Fibroblast of lung (primary cell): ENCODE results near the gene PFKFB3. TPM values are rescaled to one million over a fixed set of nuclear protein-coding genes. Genes with fewer than 3 reads are reported as not detected.

Source experiments
- DNase-seq, 2 donors: peaks; one replicate each; pipeline versions ENCODE4 v3.0.0 to v3.0.0-alpha.2; 2010; ENCODE audit warnings: low read depth in 2 of 2
- H2AFZ ChIP-seq: 2 replicates; pipeline ENCODE4 v1.5.1; 2012; ENCODE audit warnings: low read length, control low read depth, inconsistent platforms
- H3K27ac ChIP-seq: 2 replicates; pipeline ENCODE4 v1.5.1; 2011; ENCODE audit warnings: low read length, control low read depth; ENCODE audit not compliant: insufficient read depth
- H3K27me3 ChIP-seq: 2 replicates; pipeline ENCODE4 v1.5.1; 2011; ENCODE audit warnings: mild to moderate bottlenecking, low read length; ENCODE audit not compliant: control insufficient read depth, insufficient read depth
- H3K36me3 ChIP-seq: 2 replicates; pipeline ENCODE4 v1.5.1; 2011; ENCODE audit warnings: low read length; ENCODE audit not compliant: control insufficient read depth, insufficient read depth
- H3K4me1 ChIP-seq: 2 replicates; pipeline ENCODE4 v1.5.1; 2011; ENCODE audit warnings: low read length; ENCODE audit not compliant: control insufficient read depth, insufficient read depth; ENCODE audit errors: extremely low read depth
- H3K4me2 ChIP-seq: 2 replicates; pipeline ENCODE4 v1.5.1; 2011; ENCODE audit warnings: low read length, control low read depth; ENCODE audit not compliant: insufficient read depth; ENCODE audit errors: extremely low read depth
- H3K4me3 ChIP-seq, 4 experiments: fragments of 200-600 bp in 1 of 4; sonication (generic) in 1 of 4; replicated peaks in 1 of 4; 2 replicates each; pipeline ENCODE4 v1.5.1; 2011 to 2016; ENCODE audit warnings: low read length in 4 of 4, low read depth in 3 of 4, mild to moderate bottlenecking in 3 of 4, control low read depth in 2 of 4, inconsistent platforms in 1 of 4, mixed read lengths in 1 of 4; ENCODE audit not compliant: insufficient read depth in 1 of 4; ENCODE audit errors: control extremely low read depth in 1 of 4
- H3K79me2 ChIP-seq: 2 replicates; pipeline ENCODE4 v1.5.1; 2012; ENCODE audit warnings: mild to moderate bottlenecking, low read length, inconsistent platforms; ENCODE audit not compliant: control insufficient read depth, insufficient read depth
- H3K9ac ChIP-seq: 2 replicates; pipeline ENCODE4 v1.5.1; 2011; ENCODE audit warnings: mild to moderate bottlenecking, low read length, control low read depth; ENCODE audit not compliant: insufficient read depth
- H3K9me3 ChIP-seq: 2 replicates; pipeline ENCODE4 v1.5.1; 2012; ENCODE audit warnings: low read depth, low read length; ENCODE audit not compliant: control insufficient read depth, insufficient read depth
- H4K20me1 ChIP-seq: 2 replicates; pipeline ENCODE4 v1.5.1; 2011; ENCODE audit warnings: low read length; ENCODE audit not compliant: control insufficient read depth, insufficient read depth; ENCODE audit errors: extremely low read depth
- EZH2 ChIP-seq: IDR thresholded peaks from 2 replicates; pipeline ENCODE4 v1.5.1; 2012; ENCODE audit warnings: low read length, control low read depth, mild to moderate bottlenecking; ENCODE audit errors: missing control alignments
- polyA plus RNA-seq, 2 donors: library from polyadenylated mRNA; depleted of rRNA in 1 of 2; stranded (reverse) in 1 of 2; unstranded in 1 of 2; fragments of >200 nt; gene quantifications; 2 replicates each; pipeline ENCODE4 v1.2.1, GENCODE V29; 2011 to 2012; ENCODE audit warnings: missing spikeins in 1 of 2
- total RNA-seq: library from RNA; depleted of rRNA; stranded (reverse); fragments of >200 nt; gene quantifications from 2 replicates; pipeline ENCODE4 v1.2.1, GENCODE V29; 2014
- TF ChIP-seq, protein P1 (sequence below), 2 donors: IDR thresholded peaks in 1 of 2; conservative IDR thresholded peaks in 1 of 2; 1 replicate in 1 of 2; 2 replicates in 1 of 2; pipeline ENCODE4 v1.5.1; 2011 to 2012; ENCODE audit warnings: low read length in 2 of 2, control low read depth in 1 of 2, inconsistent platforms in 1 of 2, low read depth in 1 of 2, mild to moderate bottlenecking in 1 of 2

Gene PFKFB3
- total and polyA plus RNA-seq, 2 donors (not counting 1 experiment from before 2014, with no cell fraction given): 14.2 to 25.8 TPM

- Histone ChIP-seq H4K20me1 (no peaks in the 10 kb centered on the region), H3K36me3 (no peaks in the 10 kb centered on the region), H3K4me3 (no peak overlapping the region), H3K4me1 (no peaks in the 10 kb centered on the region), H3K27me3 (no peaks in the 10 kb centered on the region), H2AFZ (no peak overlapping the region), H3K79me2 (no peaks in the 10 kb centered on the region), H3K4me2 (no peak overlapping the region), H3K9me3 (no peaks in the 10 kb centered on the region), H3K27ac (no peak overlapping the region), H3K9ac (no peak overlapping the region)
- no peak for TF ChIP-seq EZH2
- TF ChIP-seq, protein P1, sequence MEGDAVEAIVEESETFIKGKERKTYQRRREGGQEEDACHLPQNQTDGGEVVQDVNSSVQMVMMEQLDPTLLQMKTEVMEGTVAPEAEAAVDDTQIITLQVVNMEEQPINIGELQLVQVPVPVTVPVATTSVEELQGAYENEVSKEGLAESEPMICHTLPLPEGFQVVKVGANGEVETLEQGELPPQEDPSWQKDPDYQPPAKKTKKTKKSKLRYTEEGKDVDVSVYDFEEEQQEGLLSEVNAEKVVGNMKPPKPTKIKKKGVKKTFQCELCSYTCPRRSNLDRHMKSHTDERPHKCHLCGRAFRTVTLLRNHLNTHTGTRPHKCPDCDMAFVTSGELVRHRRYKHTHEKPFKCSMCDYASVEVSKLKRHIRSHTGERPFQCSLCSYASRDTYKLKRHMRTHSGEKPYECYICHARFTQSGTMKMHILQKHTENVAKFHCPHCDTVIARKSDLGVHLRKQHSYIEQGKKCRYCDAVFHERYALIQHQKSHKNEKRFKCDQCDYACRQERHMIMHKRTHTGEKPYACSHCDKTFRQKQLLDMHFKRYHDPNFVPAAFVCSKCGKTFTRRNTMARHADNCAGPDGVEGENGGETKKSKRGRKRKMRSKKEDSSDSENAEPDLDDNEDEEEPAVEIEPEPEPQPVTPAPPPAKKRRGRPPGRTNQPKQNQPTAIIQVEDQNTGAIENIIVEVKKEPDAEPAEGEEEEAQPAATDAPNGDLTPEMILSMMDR (conservative IDR thresholded peaks at IDR 0.05 in 1 of 2, IDR thresholded peaks at IDR 0.05 in 1 of 2; ENCODE audit: low read depth in 1 of 2, low read length in 2 of 2): no peak
- DNase-seq: no peak
Observed at GRCh38 chr10:6255548-6256061, 52.9 kb downstream of the PFKFB3 start.

DNA sequence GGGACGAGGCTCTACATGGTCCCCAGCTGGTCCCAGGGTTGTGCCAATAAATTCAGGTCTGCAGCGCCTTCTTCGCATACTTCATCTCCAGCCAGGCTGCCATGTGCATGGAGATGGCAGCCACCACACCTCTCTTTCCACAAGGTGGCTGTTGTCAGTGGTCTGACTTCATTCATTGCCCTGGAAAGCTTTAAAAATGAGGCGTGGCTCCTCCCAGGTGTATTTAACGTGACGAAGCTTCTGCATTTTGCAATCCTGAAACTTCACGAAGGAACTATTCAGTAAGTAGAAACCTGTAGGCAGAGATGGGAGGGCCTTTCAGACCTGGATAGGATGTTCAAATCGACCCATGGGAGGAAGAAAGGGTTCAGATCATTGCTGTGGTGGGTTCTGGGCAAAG, 53.7 kb downstream of the PFKFB3 start:
- TF ChIP-seq, protein P1 (conservative IDR thresholded peaks at IDR 0.05 in 1 of 2, IDR thresholded peaks at IDR 0.05 in 1 of 2; ENCODE audit: low read depth in 1 of 2, low read length in 2 of 2): no peak
- no peak for TF ChIP-seq EZH2
- no peaks in the 10 kb centered on the region for H3K36me3 ChIP-seq
- H4K20me1 ChIP-seq: no peaks in the 10 kb centered on the region
- H3K9me3 ChIP-seq: no peaks in the 10 kb centered on the region
- no peaks in the 10 kb centered on the region for H3K27me3 ChIP-seq
- no peak overlapping the region for H3K4me2 ChIP-seq
- H3K4me1 ChIP-seq: no peaks in the 10 kb centered on the region
- H3K4me3 ChIP-seq: no peak overlapping the region
- no peak overlapping the region for H3K27ac ChIP-seq
- H3K79me2 ChIP-seq: no peaks in the 10 kb centered on the region
- no peak overlapping the region for H3K9ac ChIP-seq
- DNase-seq: no peak
- no peak overlapping the region for H2AFZ ChIP-seq

DNA sequence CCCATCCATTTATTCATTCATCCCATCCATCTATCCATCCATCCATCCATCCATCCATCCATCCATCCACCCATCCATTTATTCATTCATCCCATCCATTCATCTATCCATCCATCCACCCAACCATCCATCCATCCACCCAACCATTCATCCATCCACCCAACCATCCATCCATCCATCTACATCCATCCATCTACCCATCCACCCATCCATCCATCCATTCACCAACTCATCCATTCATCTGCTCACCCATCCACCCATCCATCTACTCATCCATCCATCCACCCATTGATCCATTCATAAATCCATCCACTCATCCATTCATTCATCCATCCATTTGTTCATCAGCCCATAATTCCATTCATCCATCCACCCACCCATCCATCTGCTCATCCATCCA, 56.4 kb downstream of the PFKFB3 start:
- no peak overlapping the region for H2AFZ ChIP-seq
- no peaks in the 10 kb centered on the region for H4K20me1 ChIP-seq
- H3K9ac ChIP-seq: no peak overlapping the region
- no peaks in the 10 kb centered on the region for H3K79me2 ChIP-seq
- no peaks in the 10 kb centered on the region for H3K27me3 ChIP-seq
- H3K4me2 ChIP-seq: no peak overlapping the region
- no peaks in the 10 kb centered on the region for H3K4me1 ChIP-seq
- no peak overlapping the region for H3K4me3 ChIP-seq
- no peak for DNase-seq
- no peaks in the 10 kb centered on the region for H3K36me3 ChIP-seq
- no peak for TF ChIP-seq EZH2
- TF ChIP-seq, protein P1 (conservative IDR thresholded peaks at IDR 0.05 in 1 of 2, IDR thresholded peaks at IDR 0.05 in 1 of 2; ENCODE audit: low read depth in 1 of 2, low read length in 2 of 2): no peak
- H3K27ac ChIP-seq: no peak overlapping the region
- H3K9me3 ChIP-seq: no peaks in the 10 kb centered on the region
